Measurements from ENCODE around the gene SEPTIN3. TPM values are rescaled to one million over a fixed set of nuclear protein-coding genes. Genes with fewer than 3 reads are reported as not detected.

The SEPTIN3 gene
- total and polyA plus RNA-seq, 10 of the 15 experiments (the other 5 are each of a cell fraction or from before 2014, with no cell fraction given), result 0.05 to 3.1 (median 0.87) TPM

DNA sequence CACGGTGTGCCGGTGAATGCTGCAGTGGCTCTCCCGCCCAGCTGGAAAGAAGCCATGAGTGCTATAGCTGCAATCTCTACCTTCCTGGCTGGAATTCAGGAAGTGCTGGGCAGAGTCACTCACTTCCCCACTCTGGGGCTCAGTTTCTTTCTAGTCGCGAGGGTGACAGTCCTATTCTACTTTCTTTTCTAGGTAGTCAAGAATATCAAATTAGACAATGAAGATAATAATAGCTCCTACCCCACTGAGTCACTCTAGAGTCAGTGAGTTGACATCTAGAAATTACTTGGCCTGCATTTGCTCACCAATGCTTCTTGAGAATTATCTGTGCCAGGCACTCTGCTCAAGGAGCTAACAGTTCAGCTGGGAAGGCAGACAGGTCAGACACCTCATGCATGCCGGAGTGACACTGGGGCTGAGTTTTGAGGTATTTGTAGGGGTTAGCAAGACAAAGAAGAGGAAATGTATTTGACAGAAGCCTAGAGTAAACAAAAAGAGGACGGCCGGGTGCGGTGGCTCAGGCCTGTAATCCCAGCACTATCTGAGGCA lies 25.5 kb upstream of the SEPTIN3 start:
- Histone ChIP-seq H3K9ac (ENCODE audit: control insufficient read depth, insufficient read depth, low read length) (peak overlapping the region; percentile 22; the same call in 1 of the 2 replicates), H3K4me2 (ENCODE audit: control insufficient read depth, insufficient read depth) (peak overlapping the region; percentile 53), H3K36me3 (ENCODE audit: control insufficient read depth in 2 of 2, insufficient read depth in 2 of 2, low read length in 1 of 2) (peaks cover 15 to 17% of the 10 kb centered on the region in 2 experiments; a peak in 3 of 4 replicates), H3K9me3 (replicated peaks; ENCODE audit: control insufficient read depth, insufficient read depth, low read length) (no peaks in the 10 kb centered on the region), H2AFZ (ENCODE audit: control insufficient read depth, low read depth, low read length) (no peak overlapping the region), H4K20me1 (ENCODE audit: control insufficient read depth, insufficient read depth) (no peaks in the 10 kb centered on the region), H3K4me3 (0 out of 2 replicates have a peak overlapping the region, but pooled peaks have one; percentile 20), H3K27ac (ENCODE audit: control insufficient read depth, insufficient read depth) (peak overlapping the region; percentile 34), H3K27me3 (replicated peaks in 1 of 2; ENCODE audit: control insufficient read depth in 2 of 2, insufficient read depth in 2 of 2, low read length in 1 of 2) (no peaks in the 10 kb centered on the region), H3K79me2 (ENCODE audit: control insufficient read depth, insufficient read depth, low read length) (peaks cover 49% of the 10 kb centered on the region), H3K4me1 (ENCODE audit: control insufficient read depth, insufficient read depth, low read length) (peaks cover 56% of the 10 kb centered on the region)
- 58% methylated on average over 9 of the region's 9 CpGs for WGBS (ENCODE audit: insufficient coverage, insufficient replicate concordance, low lambda C conversion rate, missing lambda C conversion rate)
- TF ChIP-seq SPI1 (IDR thresholded peaks at IDR 0.05; ENCODE audit: borderline replicate concordance, insufficient read depth, low read depth, low read length), result peak; percentile 49; the same call in 1 of the 2 replicates
- 0 out of 4 replicates have a peak, but pooled peaks of 1 of the 2 experiments have one; percentile 1 for TF ChIP-seq IKZF2 (IDR thresholded peaks at IDR 0.05)
- no peak for TF ChIP-seq SUPT20H (IDR thresholded peaks at IDR 0.05; ENCODE audit: borderline replicate concordance, control insufficient read depth, low read depth, low read length)
- no peak for TF ChIP-seq SRF (IDR thresholded peaks at IDR 0.05; ENCODE audit: low read depth in 2 of 2, low read length in 2 of 2)
- in situ Hi-C loops (cut with MboI) (loop anchor here (5.0 kb wide), 1 partner anchor 246 kb away; the partner anchor contains the start of gene MEI1), intact Hi-C loops (cut with micrococcal nuclease; ENCODE audit: unreplicated experiment) (no loop called here)
- no TSS peak for BruUV-seq (replicated peaks)
- ChIA-PET RAD21 (ENCODE audit: unreplicated experiment) (interaction anchor here (0.6 to 3.1 kb wide), 14 partner anchors 9 to 322 kb away, joined by 3 to 31 read pairs (median 5); partner anchors contain the start of genes CCDC134, MEI1, SMIM45 and XRCC6), POLR2A (interaction anchor here (0.6 to 9.2 kb wide), 17 partner anchors 8 to 496 kb away, joined by 3 to 164 read pairs (median 4); partner anchors contain the start of genes CCDC134, NDUFA6, SREBF2 and TNFRSF13C), SMC1A (ENCODE audit: uncharacterized antibody, unreplicated experiment) (interaction anchor here (0.8 to 11.9 kb wide), 19 partner anchors 9 to 246 kb away, joined by 3 to 321 read pairs (median 3); partner anchors contain the start of genes MEI1 and TNFRSF13C), CTCF (interaction anchor here (0.5 to 3.6 kb wide), 17 partner anchors 9 to 246 kb away, joined by 3 to 30 read pairs (median 5); partner anchors contain the start of genes CCDC134, MEI1 and SREBF2)
- FAIRE-seq (no peak), ATAC-seq (no peak), DNase-seq (ENCODE audit: low read depth, low spot score) (no peak)

Data from GM12878 (cell line).